ENCODE measurements around the gene IL31. TPM values are rescaled to one million over a fixed set of nuclear protein-coding genes. Genes with fewer than 3 reads are reported as not detected.

Gene IL31
- total and polyA plus RNA-seq, 4 donors, result not detected

- ATAC-seq (ENCODE audit: insufficient read depth, low FRiP score), result no peak
- Histone ChIP-seq H3K9ac (ENCODE audit: insufficient read depth in 1 of 2, low read length in 2 of 2) (no peak overlapping the region), H3K4me3 (no peak overlapping the region), H3K36me3 (ENCODE audit: control insufficient read depth in 4 of 4, insufficient read depth in 4 of 4, low read length in 4 of 4) (no peaks in the 10 kb centered on the region), H3K9me3 (ENCODE audit: control insufficient read depth in 4 of 4, insufficient read depth in 3 of 4, low read length in 3 of 4) (no peaks in the 10 kb centered on the region), H3K27ac (ENCODE audit: low read depth in 1 of 2, low read length in 1 of 2) (no peak overlapping the region), H3K27me3 (ENCODE audit: control insufficient read depth in 3 of 3, insufficient read depth in 3 of 3, low read length in 2 of 3) (peaks cover 0 to 42% (median 24%) of the 10 kb centered on the region in 3 donors), H3K4me1 (ENCODE audit: control insufficient read depth in 5 of 5, insufficient read depth in 5 of 5, low read length in 5 of 5) (peaks cover 0 to 9% (median 4%) of the 10 kb centered on the region in 5 donors)
- no peak for TF ChIP-seq CTCF (IDR thresholded peaks at IDR 0.05; ENCODE audit: control extremely low read depth, extremely low read depth)
- 70 to 84% methylated on average over 22 to 24 of the region's 24 CpGs for WGBS, 2 donors
- DNase-seq, result no peak
These were observed 26.6 kb upstream of the IL31 start for GRCh38 chr12:122200541-122201175.

DNA sequence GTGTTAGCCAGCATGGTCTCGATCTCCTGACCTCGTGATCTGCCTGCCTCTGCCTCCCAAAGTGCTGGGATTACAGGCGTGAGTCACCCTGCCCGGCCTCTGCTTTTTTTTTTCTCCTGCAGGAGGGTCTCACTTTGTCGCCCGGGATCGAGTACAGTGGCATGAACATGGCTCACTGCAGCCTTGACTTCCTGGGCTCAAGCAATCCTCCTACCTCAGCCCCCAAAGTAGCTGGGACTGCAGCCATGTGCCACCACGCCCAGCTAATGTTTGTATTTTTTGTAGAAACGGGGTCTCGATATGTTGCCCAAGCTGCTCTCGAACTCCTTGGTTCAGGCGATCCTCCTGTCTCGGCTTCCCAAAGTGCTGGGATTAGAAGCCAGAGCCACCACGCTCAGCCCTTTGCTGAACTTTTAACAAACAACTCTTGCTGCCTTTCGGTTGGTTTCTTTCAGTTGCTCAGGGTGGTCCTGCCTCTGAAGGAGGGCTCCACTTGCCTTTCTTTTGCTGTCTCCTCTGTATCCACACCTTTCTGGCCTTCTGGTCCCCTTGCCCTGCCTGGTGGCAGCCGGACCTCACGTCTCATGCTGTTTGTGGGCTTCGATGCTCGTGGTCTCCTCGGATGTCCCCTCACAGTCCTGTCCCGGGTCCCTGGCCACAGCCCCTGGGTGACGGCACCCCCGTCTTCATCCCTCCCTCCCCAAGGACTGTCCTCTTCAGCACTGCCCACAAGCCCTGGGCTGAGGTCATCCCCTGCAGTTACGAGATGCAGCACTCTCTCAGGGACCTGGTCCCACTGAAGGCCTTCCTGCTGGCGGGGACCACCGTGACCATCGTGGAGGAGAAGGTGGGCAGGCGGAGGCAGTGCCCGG, 25.7 kb upstream of the IL31 start:
- no peak for ATAC-seq (ENCODE audit: insufficient read depth, low FRiP score)
- H3K4me1 ChIP-seq (ENCODE audit: control insufficient read depth in 5 of 5, insufficient read depth in 5 of 5, low read length in 5 of 5), result peaks cover 0 to 9% (median 4%) of the 10 kb centered on the region in 5 donors
- DNase-seq, result no peak
- H3K27ac ChIP-seq (ENCODE audit: low read depth in 1 of 2, low read length in 1 of 2), result no peak overlapping the region
- H3K9me3 ChIP-seq (ENCODE audit: control insufficient read depth in 4 of 4, insufficient read depth in 3 of 4, low read length in 3 of 4), result peaks cover 0 to 3% (median 0%) of the 10 kb centered on the region in 4 donors
- H3K27me3 ChIP-seq (ENCODE audit: control insufficient read depth in 3 of 3, insufficient read depth in 3 of 3, low read length in 2 of 3), result peaks cover 0 to 33% (median 16%) of the 10 kb centered on the region in 3 donors
- 89 to 93% methylated on average over 29 of the region's 29 CpGs for WGBS, 2 donors
- TF ChIP-seq CTCF (IDR thresholded peaks at IDR 0.05; ENCODE audit: control extremely low read depth, extremely low read depth), result no peak
- H3K9ac ChIP-seq (ENCODE audit: insufficient read depth in 1 of 2, low read length in 2 of 2), result no peak overlapping the region
- H3K4me3 ChIP-seq, result no peak overlapping the region
- no peaks in the 10 kb centered on the region for H3K36me3 ChIP-seq (ENCODE audit: control insufficient read depth in 4 of 4, insufficient read depth in 4 of 4, low read length in 4 of 4)

GRCh38 chr12:122197612-122197966, 23.6 kb upstream of the IL31 start:
- H3K4me3 ChIP-seq, result no peak overlapping the region
- H3K4me1 ChIP-seq (ENCODE audit: control insufficient read depth in 5 of 5, insufficient read depth in 5 of 5, low read length in 5 of 5), result no peaks in the 10 kb centered on the region
- no peak for TF ChIP-seq CTCF (IDR thresholded peaks at IDR 0.05; ENCODE audit: control extremely low read depth, extremely low read depth)
- WGBS, 2 donors, result 68% methylated on average over 1 of the region's 1 CpG
- no peak for DNase-seq
- H3K27ac ChIP-seq (ENCODE audit: low read depth in 1 of 2, low read length in 1 of 2), result no peak overlapping the region
- no peaks in the 10 kb centered on the region for H3K36me3 ChIP-seq (ENCODE audit: control insufficient read depth in 4 of 4, insufficient read depth in 4 of 4, low read length in 4 of 4)
- peaks cover 0 to 23% (median 7%) of the 10 kb centered on the region in 3 donors for H3K27me3 ChIP-seq (ENCODE audit: control insufficient read depth in 3 of 3, insufficient read depth in 3 of 3, low read length in 2 of 3)
- H3K9ac ChIP-seq (ENCODE audit: insufficient read depth in 1 of 2, low read length in 2 of 2), result no peak overlapping the region
- H3K9me3 ChIP-seq (ENCODE audit: control insufficient read depth in 4 of 4, insufficient read depth in 3 of 4, low read length in 3 of 4), result peaks cover 0 to 3% (median 0%) of the 10 kb centered on the region in 4 donors
- ATAC-seq (ENCODE audit: insufficient read depth, low FRiP score), result no peak

All from lung (tissue), 12 donors.